NCI-H2107 (cell line): ENCODE data around the gene PAGE1.
"Not testable (repeated sequence)": the region's sequence is repeated elsewhere in the genome, so short reads cannot be mapped to it uniquely, and the experiment has no call there.

Experiments used
- DNase-seq: peaks from one replicate; lab custom pipeline; 2025; lab: John Stamatoyannopoulos, UW

Gene PAGE1, protein sequence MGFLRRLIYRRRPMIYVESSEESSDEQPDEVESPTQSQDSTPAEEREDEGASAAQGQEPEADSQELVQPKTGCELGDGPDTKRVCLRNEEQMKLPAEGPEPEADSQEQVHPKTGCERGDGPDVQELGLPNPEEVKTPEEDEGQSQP

DNA sequence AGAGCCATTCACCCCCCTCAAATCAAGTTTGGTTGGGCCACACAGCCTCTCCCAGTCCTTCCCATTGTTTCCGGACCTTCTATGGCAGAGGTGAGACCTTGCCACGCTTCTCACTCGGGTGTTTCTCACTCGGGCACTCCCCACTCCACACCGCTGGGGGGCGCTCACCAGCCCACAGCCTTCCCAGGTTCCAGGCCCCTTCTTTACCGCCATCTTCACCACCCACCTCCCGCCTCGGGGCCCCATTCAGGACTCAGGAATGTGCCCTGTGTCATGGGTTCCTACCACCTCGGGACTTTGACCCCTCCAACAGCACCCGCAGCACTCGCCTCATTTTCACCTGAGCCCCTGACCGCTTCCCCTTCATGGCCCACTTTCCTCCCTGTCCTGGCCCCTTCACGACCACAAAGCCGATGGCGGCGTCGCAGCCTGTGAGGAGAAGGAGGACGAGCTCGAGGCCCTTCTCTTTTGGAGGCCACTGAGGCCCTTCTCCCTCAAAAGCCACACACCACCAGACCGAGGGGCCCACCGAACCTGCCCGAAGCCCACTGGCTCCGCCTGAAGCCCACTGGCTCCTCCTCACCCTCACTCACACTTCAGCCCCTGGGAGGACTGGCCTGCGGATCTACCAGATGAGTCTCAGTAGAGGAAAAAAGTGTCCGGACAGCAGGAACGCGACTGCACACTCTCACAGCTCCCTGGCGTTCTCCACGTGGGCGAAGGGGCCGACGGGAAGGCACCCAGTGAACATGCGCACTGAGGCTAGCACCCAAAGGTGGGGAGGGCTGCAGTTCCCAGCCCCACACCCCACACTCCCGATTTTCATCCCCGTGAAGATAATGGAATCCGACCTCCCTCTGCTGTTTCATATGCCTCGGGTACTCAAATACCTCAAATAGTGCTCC is at the start of gene PAGE1:
Gene PAGE1 (minus strand): TSS at position 709 of the 905 bp plus-strand sequence. CDS start 1,214 bp downstream, outside the sequence.
- DNase-seq: no peak

DNA sequence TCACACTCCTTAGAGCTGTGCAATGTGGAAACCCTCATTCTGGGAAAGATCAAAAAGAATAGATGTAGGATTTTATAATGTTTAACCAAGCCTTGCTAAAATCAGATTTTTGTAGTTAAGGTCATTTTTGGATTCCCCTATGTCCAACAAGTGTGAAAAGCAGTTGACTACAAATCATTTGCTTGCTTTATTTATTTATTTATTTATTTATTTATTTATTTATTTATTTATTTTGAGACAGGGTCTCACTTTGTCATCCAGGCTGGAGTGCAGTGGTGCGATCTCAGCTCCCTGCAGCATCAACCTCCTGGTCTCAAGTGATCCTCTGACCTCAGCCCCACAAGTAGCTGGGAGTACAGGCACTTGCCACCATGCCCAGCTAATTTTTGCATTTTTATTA is 45.7 kb upstream of the PAGE1 start:
- not testable (repeated sequence) for DNase-seq

DNA sequence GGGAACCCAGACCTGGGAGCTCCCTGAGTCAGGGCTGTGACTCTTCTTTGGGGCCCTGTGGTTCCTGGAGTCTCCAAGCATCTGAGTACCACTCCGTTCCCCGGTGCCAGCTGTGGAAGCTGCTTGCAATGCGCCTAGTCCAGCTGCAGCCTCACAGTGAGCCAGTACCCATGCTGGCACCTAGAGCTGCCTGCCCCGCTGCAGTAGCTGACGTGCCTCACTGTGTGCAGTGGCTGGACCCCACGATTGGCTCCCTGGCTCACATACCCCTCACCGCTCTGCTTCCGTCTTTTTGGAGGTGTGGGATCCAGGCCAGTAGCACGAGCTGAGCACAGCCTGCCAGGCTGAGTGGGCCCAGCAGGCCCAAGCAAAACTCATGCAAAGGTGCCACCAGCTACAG is 32.1 kb upstream of the PAGE1 start:
- no peak for DNase-seq

DNA sequence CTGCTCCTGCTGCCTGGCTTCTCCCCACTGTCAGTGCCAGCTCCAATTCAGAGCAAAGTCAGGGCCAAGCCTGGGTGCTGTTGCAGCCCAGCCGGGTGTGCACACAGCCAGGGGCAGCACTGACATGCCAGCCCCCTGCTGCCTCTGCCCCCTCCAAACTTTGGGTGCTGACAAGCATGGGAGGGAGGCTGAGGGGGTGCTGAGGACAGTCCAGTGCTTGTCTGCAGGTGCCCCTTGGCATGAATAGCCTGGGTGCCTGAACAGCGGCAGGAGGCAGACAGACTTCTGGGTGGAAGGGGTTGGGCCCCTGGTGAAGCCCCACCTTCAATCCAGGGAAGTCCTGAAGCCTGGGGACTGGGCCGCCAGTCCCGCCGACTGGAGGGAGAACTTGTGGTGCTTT is 31.2 kb upstream of the PAGE1 start:
- DNase-seq: no peak

DNA sequence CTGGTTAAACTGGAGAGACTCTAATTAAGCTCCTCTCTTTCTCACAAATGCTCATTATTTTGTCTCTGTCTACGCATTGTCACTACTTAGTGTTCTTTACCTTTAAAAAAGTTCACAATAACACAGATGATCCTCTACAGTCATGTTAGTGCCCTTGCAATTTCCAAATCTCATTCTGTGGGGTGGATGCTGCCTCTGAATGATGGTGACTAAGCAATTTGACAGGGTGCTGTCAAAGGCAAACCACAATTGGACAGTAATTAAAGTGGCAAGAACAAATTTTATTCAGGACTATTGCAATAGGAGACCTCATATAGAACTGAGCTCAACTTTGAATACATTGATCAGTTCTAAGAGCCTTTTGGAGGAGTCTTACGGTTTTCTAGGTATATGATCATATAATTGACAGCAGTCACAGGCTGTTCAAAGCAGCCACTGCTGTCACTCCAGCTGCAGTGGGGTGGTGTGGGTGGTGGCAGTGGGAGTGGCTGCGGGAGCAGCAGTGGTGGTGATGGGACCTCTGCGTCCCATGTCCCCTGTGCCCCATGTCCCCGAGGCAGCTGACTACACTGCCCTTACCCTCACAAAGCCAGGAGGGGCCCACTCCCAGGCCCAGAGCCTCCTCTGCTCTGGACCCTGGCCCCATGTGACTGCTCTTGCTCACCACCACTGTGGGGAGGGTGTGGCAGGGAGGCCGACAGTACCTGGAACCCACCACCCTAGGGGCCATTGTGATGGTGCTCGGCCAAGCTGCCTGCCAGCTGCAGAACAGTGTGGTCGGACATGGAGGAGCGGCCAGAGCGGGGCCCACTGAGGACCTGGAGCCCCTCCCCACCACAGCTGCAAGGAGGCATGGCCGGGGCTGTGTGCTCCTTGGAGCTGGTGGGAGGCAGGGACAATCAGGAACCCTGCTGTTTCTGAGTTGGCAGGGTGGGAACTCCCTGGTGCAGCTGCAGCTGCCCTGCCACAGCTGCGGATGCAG is 30.4 kb upstream of the PAGE1 start:
- no peak for DNase-seq

DNA sequence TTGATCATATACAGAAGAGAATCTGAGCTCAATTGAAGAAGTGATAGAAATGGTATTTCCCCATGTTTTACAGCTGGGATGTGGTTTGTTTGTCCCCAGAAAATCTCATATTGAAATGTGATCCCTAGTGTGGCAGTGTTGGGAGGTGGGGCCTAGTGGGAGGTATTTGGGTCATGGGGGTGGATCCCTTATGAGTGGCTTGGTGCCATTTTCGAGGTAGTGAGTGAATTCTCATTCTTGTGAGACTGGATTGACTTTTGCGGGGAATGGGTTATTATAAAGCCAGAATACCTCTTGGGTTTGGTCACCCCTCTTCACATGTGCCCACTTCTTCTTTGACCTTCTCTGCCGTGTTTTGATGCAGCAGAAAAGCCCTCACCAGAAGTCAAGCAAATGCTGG is 29.6 kb upstream of the PAGE1 start:
- no peak for DNase-seq

DNA sequence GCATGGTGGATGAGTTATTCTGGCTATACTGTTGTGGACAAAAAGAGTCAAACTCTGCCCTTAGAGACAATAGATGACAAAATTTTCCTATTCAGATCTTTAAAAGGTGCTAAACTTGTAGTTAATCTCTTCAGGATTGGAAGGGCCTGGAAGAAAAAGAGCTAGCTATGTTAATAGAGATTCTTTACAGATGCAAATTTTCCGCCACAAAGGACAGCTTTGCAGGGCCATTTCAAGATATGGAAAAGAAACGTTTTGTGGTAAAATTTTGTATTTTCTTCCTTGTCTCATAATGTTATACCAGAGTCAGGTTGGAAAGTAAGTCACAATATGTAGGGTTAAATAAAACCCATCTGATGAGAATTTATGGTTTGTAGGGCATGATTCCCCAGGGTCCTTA is 24.3 kb upstream of the PAGE1 start:
- not testable (repeated sequence) for DNase-seq

DNA sequence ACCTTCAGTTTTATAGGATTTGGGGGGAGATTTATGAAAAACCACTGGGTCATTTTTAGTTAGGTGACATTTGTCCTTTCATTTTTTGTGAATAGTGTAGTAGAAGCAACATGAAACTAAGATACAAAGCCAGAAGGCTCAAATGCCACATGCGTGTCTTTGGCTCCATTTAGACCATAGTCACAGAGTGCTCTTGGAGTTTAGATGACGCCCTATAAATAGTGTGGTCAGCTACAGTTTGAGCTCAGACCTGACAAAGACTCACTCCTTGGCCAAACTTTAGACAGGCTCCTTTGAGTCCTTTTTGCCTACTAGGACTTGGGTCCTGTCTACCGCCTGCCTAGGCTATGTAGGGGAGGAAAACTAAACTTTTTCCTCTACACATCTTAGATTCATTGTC is 16.8 kb upstream of the PAGE1 start:
- no peak for DNase-seq

DNA sequence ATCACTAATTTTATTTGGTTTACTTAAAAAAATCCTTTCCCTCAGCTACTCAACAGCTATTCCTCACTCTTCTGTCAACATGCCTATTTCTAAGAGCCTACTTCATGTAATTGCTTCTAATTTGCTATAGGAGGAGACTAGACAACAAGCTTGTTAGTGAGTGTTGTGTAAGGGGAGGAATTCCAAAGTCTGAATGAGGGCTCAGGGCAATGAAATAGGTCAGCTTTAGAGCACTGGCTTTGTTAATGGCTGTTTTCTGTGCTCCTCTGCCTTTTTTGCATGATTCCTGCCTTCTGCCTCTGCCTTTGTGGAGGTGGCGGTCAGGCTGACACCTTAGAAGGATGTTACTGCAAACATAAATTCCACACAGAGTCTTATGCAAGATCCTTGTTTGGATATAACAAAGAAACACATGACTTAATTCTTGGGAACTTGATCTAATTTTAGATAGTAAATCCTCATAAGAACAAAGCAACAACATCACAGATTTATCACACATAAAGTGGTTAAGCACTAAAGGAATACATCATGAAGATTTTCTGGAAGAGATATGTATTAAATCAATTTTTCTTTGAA is 15.0 kb upstream of the PAGE1 start:
- no peak for DNase-seq

DNA sequence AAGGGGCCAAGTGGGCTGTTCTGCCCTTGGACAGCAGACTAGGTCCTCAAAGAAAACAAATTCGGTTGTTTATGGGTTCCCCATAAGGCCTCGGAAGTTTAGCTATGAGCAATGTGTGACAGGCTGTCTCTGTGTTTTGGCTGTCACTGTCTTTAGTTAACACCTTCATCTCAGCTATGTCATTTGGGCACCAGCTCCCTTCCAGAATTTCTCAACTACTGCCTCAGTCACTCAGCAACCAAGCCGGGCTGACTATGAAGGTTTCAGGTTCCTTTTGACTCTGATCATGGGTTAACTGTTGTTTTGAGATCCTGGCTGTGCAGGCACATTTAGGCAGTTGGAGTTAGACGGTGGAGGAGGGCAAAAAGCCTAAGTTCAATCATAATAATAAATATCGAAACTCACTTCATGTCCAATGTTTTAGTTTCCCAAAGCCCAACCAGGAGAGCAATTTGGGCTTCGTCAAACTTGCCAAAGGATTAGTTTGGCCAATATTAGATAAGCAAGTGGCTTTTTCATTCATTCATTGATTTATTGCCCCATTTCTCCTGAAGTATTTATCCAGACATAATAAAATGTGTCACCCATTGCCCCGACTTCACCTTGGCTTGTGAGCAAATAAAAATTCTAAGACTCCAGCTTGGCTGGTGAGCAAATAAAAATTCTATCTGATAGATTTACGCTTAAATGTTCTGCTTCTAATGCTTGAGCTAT is 9.1 kb upstream of the PAGE1 start:
- no peak for DNase-seq

DNA sequence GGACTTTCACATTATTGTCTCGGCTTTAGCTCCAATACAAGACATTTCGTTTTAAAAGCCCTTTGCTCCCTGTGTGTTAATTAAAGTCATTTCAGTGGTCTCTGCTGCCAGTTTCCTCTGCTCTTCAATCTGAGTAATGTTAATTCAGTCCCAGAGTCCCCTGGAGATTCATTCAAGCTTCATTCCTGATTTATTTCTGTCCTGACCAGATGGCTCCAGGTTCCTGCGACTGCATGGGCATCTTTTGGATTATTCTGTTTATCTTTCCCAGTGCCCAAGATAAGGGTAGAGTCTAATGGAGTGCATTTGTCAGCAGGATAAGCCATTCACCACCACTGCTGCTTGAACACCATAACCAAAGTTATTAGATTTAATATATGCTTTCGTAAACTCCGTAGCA is 6.1 kb upstream of the PAGE1 start:
- DNase-seq: no peak

DNA sequence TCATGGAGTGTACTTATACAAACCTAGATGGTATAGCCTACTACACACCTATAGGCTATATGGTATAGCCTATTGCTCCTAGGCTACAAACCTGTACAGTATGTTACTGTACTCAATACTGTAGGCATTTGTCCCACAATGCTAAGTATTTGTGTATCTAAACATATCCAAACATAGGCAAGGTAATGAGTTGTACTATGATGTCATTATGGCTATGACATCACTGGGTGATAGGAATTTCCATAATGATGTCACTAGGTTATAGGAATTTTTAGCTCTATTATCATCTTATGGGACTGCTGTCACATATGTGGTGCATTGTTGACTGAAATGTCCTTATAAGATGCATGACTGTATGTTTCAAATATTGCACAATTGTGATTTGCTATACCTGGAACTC is 5.5 kb upstream of the PAGE1 start:
- no peak for DNase-seq

DNA sequence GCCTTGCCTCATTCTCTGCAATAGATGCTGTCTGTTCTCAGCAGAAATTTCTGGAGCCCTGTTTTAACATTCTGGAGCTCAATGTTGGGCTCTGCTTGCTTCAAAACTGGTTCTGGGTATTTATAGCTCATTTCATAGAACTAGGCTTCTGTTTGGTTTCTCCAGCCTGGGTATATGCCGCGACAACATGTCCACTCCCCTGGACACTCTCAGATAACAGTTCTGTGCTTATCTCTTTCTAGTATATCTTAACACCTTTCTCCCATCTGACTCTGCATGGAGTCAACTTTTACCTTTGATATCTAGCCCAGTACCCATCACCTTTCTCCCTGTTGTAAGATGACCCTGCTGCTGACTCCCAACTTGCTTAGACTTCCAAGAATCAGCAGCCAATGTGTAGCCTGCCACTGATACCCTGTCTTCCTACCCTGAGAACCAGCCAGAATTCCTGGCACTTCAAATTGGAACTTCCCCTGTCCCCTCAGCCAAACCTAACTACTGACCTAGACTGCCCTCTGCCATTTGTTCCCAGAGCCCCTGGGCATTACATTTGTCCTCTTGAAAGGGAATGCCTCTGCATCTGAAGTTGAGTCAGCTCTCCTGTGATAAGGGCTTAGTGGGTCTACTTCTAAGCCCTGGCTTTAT is 20.6 kb downstream of the PAGE1 start:
- DNase-seq: no peak

DNA sequence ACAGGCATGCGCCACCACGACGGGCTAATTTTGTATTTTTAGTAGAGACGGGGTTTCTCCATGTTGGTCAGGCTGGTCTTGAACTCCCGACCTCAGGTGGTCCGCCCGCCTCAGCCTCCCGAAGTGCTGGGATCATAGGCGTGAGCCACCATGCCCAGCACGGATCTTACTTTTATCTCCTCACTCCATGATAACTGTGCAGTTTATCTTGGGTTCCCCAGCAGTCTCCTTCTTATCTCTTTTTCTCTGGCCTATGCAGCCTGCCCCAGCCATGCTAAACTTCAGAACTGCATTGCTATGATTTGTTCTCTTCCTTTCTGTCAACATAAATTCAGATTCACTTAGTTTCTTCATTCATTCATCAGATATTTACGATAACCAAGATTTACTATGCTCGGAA is 22.4 kb downstream of the PAGE1 start:
- DNase-seq: no peak

DNA sequence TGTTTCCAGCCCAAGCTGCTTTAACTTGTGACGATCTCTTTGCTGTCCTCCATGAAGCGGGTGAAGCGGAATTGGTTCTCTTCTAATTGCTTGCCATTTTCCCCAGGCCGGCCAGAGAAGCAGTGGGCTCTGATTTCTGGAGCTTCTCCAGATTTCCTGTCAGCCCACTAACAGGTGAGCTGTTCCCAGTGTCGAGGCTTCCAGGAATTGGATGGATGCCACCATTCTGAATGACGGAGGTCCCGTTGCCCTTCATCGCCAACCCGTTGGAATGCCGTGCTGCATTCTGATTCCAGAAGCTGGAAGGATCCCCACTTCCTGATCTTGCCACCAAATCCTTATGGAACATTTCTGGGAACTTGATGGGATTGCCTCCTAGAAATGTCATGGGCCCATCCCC is 31.0 kb downstream of the PAGE1 start:
- no peak for DNase-seq

DNA sequence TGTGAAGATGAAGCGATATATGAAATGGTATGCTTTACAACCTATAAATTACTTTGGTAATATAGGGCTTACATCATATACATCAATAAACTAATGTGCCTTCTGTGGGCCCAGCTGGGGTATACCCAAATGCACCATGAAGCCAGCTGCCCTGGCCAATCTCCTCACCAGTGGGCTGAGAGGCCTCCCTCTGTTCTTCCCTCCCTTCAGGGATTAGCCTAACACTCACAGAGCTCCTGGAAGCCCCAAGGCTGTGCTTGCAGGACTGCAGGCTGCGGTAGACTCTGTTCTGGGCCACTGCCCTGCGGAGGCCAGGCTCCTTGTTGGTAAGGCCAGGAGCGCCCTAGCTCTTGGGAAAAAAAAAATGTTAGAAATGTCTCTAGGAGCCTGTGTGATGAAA is 33.9 kb downstream of the PAGE1 start:
- DNase-seq: no peak

DNA sequence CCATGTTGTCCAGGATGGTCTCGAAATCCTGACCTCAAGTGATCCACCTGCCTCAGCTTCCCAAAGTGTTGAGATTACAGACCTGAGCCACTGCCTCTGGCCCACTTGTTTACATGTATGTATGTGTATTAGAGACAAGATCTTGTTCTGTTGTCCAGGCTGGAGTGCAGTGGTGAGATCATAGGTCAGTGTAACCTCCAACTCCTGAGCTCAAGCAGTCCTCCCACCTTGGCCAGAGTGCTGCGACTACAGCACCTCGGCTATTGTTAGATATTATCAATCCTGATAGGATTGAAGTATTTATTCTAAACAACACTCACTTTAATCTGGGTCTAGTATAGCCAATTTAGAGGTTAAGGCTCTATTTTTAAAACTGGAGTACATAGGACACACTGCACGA is 36.0 kb downstream of the PAGE1 start:
- DNase-seq: no peak

DNA sequence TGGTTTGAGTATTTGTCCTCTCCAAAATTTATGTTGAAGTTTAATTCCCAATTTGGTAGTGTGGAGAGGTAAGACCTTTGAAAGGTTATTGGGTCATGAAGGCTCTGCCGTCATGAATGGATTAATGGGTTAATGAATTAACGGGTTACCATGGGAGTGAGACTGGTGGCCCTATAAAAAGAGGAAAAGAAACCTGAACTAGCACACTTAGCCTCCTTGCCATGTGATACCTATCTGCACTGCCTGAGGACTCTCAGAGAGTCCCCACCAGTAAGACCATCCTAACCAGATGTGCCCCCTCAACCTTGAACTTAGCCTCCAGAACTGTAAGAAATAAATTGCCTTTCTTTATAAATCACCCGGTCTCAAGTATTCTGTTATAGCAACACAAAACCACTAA is 39.3 kb downstream of the PAGE1 start:
- no peak for DNase-seq

DNA sequence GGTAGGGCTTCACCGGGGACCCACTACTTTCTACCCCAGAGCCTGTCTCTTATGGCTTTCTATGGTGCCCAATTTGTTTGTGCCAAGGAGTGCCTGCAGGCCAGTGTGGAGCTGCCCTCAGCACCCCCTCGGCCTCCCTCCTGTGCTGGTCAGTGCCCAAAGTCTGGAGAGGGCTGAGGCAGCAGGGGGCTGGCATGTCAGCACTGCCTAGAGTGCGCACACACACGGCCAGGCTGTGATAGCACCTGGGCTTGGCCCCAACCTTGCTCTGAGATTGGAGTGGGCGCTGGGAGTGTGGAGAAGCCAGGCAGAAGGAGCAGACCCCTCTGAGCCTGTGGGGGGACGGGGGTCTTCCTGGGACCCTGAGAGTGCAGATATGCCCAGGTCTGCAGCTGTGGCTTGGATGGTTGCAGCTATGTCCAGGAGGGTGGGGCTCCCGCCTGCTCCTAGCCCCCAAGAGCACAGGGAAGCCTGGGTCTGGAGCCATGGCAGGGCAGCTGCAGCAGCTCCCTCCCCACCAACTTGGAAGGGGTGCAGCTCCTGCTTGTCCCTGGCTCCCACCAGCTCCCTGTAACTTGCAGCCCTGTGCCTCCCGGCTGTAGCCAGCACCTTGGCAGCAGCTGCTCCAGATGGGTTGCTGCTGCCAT is 50.7 kb downstream of the PAGE1 start:
- DNase-seq: no peak
